K562 (cell line): ENCODE results near the gene NRGN. TPM values are rescaled to one million over a fixed set of nuclear protein-coding genes. Genes with fewer than 3 reads are reported as not detected.

Experiments used
- BCLAF1 ChIP-seq, 2 experiments: fragments of 450-650 bp in 1 of 2; IDR thresholded peaks; 2 replicates each; pipeline ENCODE4 v1.6.1; 2011 to 2017; ENCODE audit warnings: low read depth in 2 of 2, antibody characterized with exemption in 1 of 2, borderline replicate concordance in 1 of 2, low read length in 1 of 2, mild to moderate bottlenecking in 1 of 2, mixed read lengths in 1 of 2; ENCODE audit not compliant: control insufficient read depth in 1 of 2
- CBFB ChIP-seq: sonication (generic); formaldehyde crosslinking; IDR thresholded peaks from 2 replicates; pipeline ENCODE4 v1.4.0; 2020; ENCODE audit warnings: mild to moderate bottlenecking, missing genetic modification reagents
- CBX1 ChIP-seq: sonication (generic); IDR thresholded peaks from 2 replicates; pipeline ENCODE4 v1.6.1; 2016; ENCODE audit warnings: antibody characterized with exemption, low read depth, mild to moderate bottlenecking
- CBX3 ChIP-seq, 2 experiments: IDR thresholded peaks; 1 replicate in 1 of 2; 2 replicates in 1 of 2; pipeline ENCODE4 v1.6.1; 2012; ENCODE audit warnings: inconsistent platforms in 2 of 2, low read length in 2 of 2, borderline replicate concordance in 1 of 2, control low read depth in 1 of 2
- CTCF ChIP-seq, 3 experiments: IDR thresholded peaks in 2 of 3; conservative IDR thresholded peaks in 1 of 3; 2 replicates each; pipeline ENCODE4 v1.5.1; 2011 to 2012; ENCODE audit warnings: low read length in 3 of 3, mild to moderate bottlenecking in 3 of 3, control low read depth in 2 of 3, improper control_type of control experiment in 1 of 3, inconsistent platforms in 1 of 3, low read depth in 1 of 3, mixed read lengths in 1 of 3, moderate library complexity in 1 of 3; ENCODE audit not compliant: insufficient read depth in 2 of 3
- EHMT2 ChIP-seq: fragments of 450-650 bp; IDR thresholded peaks from 2 replicates; pipeline ENCODE4 v1.6.1; 2018; ENCODE audit warnings: antibody characterized with exemption
- JUNB ChIP-seq: fragments of 450-650 bp; formaldehyde crosslinking; conservative IDR thresholded peaks from 2 replicates; pipeline ENCODE4 v1.4.0; 2020; ENCODE audit warnings: mild to moderate bottlenecking
- MBD1 ChIP-seq: fragments of 250-450 bp; sonication (Bioruptor Pico); IDR thresholded peaks from 2 replicates; pipeline ENCODE4 v1.8.0; 2022; ENCODE audit warnings: inconsistent platforms
- MEF2A ChIP-seq: IDR thresholded peaks from 2 replicates; pipeline ENCODE4 v1.6.1; 2011; ENCODE audit warnings: low read depth, mild to moderate bottlenecking, low read length, moderate library complexity; ENCODE audit not compliant: control insufficient read depth
- MXI1 ChIP-seq: IDR thresholded peaks from 2 replicates; pipeline ENCODE4 v1.6.1; 2011; ENCODE audit warnings: low read depth, mild to moderate bottlenecking, improper control_type of control experiment, low read length
- TEAD4 ChIP-seq, 2 experiments: sonication (generic) in 1 of 2; formaldehyde crosslinking in 1 of 2; IDR thresholded peaks; 2 replicates each; pipeline versions ENCODE4 v1.6.1 to v1.8.0; 2012 to 2022; ENCODE audit warnings: borderline replicate concordance in 1 of 2, inconsistent platforms in 1 of 2, low read length in 1 of 2, mild to moderate bottlenecking in 1 of 2, missing genetic modification reagents in 1 of 2
- polyA plus RNA-seq, 8 experiments: library from polyadenylated mRNA; depleted of rRNA in 4 of 8; stranded (reverse) in 5 of 8; unstranded in 3 of 8; fragments of >200 nt; fragmentation: Nextera tagmentation in 2 of 8; fragmentation: Illumina TruSeq in 1 of 8; extraction: Ambion mirVana in 2 of 8; extraction: Trizol in 1 of 8; gene quantifications; 2 replicates each; pipeline versions ENCODE4 v1.2.1 to v1.2.3, GENCODE V29; 2011 to 2014; ENCODE audit warnings: inconsistent platforms in 1 of 8, missing spikeins in 1 of 8
- total RNA-seq, 7 experiments: library from RNA; depleted of rRNA in 6 of 7; stranded (reverse); fragments of >200 nt in 6 of 7; fragmentation: Illumina TruSeq in 2 of 7; extraction: Trizol in 2 of 7; gene quantifications; 2 replicates each; pipeline versions ENCODE4 v1.2.1 to v1.2.3, GENCODE V29; 2011 to 2021; ENCODE audit warnings: low replicate concordance in 1 of 7
- TF ChIP-seq, protein P1 (sequence below): fragments of 450-650 bp; IDR thresholded peaks from 2 replicates; pipeline ENCODE4 v1.6.1; 2017; ENCODE audit warnings: mild to moderate bottlenecking, moderate library complexity

The NRGN gene
- total and polyA plus RNA-seq, 9 of the 15 experiments (the other 6 are each of a cell fraction or from before 2014, with no cell fraction given): 0.29 to 7.8 (median 3.5) TPM; not detected in 2

- TF ChIP-seq CBX3 (IDR thresholded peaks at IDR 0.05; ENCODE audit: borderline replicate concordance in 1 of 2, low read length in 2 of 2) (peak in 1 of 2 experiments; percentile 32; a peak in 1 of 3 replicates), CBX1 (no peak), CBFB (CRISPR knock-in tag) (0 out of 2 replicates have a peak, but pooled peaks have one; percentile 26), EHMT2 (no peak), JUNB (CRISPR knock-in tag) (no peak), MEF2A (no peak), BCLAF1 (IDR thresholded peaks at IDR 0.05; ENCODE audit: borderline replicate concordance in 1 of 2, control insufficient read depth in 1 of 2, low read depth in 2 of 2, low read length in 1 of 2) (no peak), TEAD4 (IDR thresholded peaks at IDR 0.05; ENCODE audit: low read length) (no peak), TEAD4 (CRISPR knock-in tag; IDR thresholded peaks at IDR 0.05; ENCODE audit: borderline replicate concordance) (no peak), CTCF (IDR thresholded peaks at IDR 0.05 in 2 of 3, conservative IDR thresholded peaks at IDR 0.05 in 1 of 3; ENCODE audit: insufficient read depth in 2 of 3, low read depth in 1 of 3, low read length in 3 of 3) (peak in 1 of 3 experiments; percentile 19; a peak in 2 of 6 replicates), MXI1 (no peak), MBD1 (CRISPR knock-in tag) (peak; percentile 94)
- TF ChIP-seq, protein P1, sequence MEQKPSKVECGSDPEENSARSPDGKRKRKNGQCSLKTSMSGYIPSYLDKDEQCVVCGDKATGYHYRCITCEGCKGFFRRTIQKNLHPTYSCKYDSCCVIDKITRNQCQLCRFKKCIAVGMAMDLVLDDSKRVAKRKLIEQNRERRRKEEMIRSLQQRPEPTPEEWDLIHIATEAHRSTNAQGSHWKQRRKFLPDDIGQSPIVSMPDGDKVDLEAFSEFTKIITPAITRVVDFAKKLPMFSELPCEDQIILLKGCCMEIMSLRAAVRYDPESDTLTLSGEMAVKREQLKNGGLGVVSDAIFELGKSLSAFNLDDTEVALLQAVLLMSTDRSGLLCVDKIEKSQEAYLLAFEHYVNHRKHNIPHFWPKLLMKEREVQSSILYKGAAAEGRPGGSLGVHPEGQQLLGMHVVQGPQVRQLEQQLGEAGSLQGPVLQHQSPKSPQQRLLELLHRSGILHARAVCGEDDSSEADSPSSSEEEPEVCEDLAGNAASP: no peak
These were observed 7.0 kb downstream of the NRGN start (continued) for GRCh38 chr11:124746621-124747243.
